Uterus (tissue), 2 donors: ENCODE data around the gene PTPRD.

ENCODE experiments used
- POLR2A ChIP-seq, 2 donors: fragments of 450-650 bp; IDR thresholded peaks; one replicate each; pipeline ENCODE4 v1.6.1; 2016; ENCODE audit warnings: antibody characterized with exemption in 2 of 2, mild to moderate bottlenecking in 1 of 2, moderate library complexity in 1 of 2
- TF ChIP-seq, protein P1 (sequence below), 4 experiments: fragments of 200-600 bp in 2 of 4; fragments of 450-650 bp in 2 of 4; sonication (generic) in 2 of 4; IDR thresholded peaks; one replicate each; pipeline ENCODE4 v1.5.1; 2016 to 2019; ENCODE audit warnings: antibody characterized with exemption in 4 of 4, mild to moderate bottlenecking in 2 of 4, moderate library complexity in 1 of 4

DNA sequence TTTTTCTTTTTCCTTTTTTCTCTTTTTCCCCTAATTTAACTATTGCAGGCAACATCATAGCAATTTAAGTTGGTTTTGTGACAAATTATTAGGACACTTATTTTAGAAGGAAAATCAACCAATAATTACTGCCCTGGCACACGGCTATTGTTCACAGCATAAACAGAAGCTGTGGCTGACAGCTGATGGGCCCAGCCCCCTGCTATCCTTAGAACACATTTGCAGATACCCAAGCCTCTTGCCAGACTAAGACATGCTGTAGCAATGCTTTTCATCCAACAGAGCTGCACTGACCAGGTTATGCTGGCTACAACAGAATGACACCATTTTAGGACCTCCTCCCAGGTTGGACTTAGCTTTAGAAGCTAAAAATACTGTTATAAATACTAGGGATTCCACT is 1960.5 kb downstream of the PTPRD start:
- TF ChIP-seq, protein P1, sequence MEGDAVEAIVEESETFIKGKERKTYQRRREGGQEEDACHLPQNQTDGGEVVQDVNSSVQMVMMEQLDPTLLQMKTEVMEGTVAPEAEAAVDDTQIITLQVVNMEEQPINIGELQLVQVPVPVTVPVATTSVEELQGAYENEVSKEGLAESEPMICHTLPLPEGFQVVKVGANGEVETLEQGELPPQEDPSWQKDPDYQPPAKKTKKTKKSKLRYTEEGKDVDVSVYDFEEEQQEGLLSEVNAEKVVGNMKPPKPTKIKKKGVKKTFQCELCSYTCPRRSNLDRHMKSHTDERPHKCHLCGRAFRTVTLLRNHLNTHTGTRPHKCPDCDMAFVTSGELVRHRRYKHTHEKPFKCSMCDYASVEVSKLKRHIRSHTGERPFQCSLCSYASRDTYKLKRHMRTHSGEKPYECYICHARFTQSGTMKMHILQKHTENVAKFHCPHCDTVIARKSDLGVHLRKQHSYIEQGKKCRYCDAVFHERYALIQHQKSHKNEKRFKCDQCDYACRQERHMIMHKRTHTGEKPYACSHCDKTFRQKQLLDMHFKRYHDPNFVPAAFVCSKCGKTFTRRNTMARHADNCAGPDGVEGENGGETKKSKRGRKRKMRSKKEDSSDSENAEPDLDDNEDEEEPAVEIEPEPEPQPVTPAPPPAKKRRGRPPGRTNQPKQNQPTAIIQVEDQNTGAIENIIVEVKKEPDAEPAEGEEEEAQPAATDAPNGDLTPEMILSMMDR (IDR thresholded peaks at IDR 0.05) = no peak
- TF ChIP-seq POLR2A (IDR thresholded peaks at IDR 0.05) = no peak
